Measurements from ENCODE around the gene HOXA6.

The HOXA6 gene

GRCh38 chr7:27123007-27123476 lies 24.5 kb downstream of the HOXA6 start:
- no peaks in the 10 kb centered on the region for H3K27me3 ChIP-seq
- H3K27ac ChIP-seq = no peak overlapping the region
- H3K9ac ChIP-seq = no peak overlapping the region
- no peak for TF ChIP-seq Cebpa-rat (IDR thresholded peaks at IDR 0.05)
- no peaks in the 10 kb centered on the region for H3K36me3 ChIP-seq
- no peak overlapping the region for H3K4me2 ChIP-seq
- H3K9me3 ChIP-seq = peaks cover 9% of the 10 kb centered on the region
- no peaks in the 10 kb centered on the region for H3K4me1 ChIP-seq
- no peaks in the 10 kb centered on the region for H4K20me1 ChIP-seq
- H3K4me3 ChIP-seq = no peak overlapping the region

DNA sequence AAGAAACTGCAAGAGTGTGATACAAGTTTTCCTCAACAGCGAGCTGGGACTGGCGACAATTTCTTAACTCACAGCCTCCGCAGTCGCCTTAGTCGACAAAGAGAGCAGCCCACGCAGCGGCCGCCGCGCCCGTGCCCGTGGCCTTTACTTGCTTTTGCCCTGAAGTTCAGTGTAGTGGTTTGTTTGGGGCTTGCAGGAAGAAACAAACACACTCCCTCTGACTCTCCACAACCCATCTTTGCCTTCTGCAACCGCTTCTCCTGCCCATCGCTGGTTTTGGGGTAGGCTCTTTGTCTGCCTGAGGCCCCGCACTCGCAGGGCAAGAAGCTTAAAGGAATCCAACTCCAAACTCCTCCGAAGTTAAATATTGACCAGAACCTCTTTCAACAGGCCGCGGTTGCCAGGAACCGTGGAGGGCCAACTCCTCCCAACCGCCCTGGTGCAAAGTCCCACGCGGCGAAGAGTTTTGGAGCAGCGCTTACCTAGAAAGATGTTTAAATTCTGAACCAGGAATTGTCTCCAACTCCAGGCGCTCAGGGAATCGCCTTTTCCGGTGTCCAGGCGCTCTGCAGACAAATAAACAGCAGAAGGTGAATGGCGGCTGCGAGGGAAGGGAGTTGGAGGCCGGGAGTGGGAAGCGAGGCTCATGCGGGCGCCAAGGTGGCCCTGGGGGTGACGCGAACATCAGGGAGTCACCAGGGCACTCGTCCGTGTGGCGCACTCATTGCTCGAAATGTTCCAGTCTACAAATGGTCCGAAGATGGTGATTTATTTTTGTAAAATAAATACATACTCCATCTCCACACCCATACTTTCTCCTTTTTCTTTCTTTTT lies 25.3 kb downstream of the HOXA6 start:
- Histone ChIP-seq H3K9me3 (peaks cover 9% of the 10 kb centered on the region), H3K36me3 (no peaks in the 10 kb centered on the region), H3K27me3 (no peaks in the 10 kb centered on the region), H3K4me2 (no peak overlapping the region), H3K9ac (no peak overlapping the region), H3K4me1 (no peaks in the 10 kb centered on the region), H4K20me1 (no peaks in the 10 kb centered on the region), H3K27ac (no peak overlapping the region), H3K4me3 (no peak overlapping the region)
- TF ChIP-seq Cebpa-rat (IDR thresholded peaks at IDR 0.05) = no peak

DNA sequence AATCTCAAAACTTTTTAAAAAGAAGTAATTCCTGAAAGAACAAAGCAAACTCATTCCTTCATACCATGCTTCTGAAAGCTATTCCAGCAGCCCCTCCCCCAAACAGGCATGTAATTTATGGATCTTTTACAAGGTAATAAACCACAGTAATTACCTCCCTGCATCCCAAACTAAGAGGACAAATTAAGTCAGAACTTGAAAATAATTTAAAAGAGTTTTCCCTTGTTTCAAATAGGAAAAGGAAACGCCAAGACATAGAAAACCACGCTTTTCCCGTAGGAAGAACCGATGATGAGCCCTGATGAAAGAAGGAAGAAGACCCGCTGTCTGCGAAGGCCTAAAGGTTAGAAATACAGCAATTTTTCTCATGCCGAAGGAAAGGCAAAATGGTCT lies 25.9 kb downstream of the HOXA6 start:
- Histone ChIP-seq H3K27ac (no peak overlapping the region), H3K36me3 (no peaks in the 10 kb centered on the region), H3K4me1 (no peaks in the 10 kb centered on the region), H3K4me2 (no peak overlapping the region), H3K9ac (no peak overlapping the region), H3K9me3 (peaks cover 9% of the 10 kb centered on the region), H3K4me3 (no peak overlapping the region), H4K20me1 (no peaks in the 10 kb centered on the region), H3K27me3 (no peaks in the 10 kb centered on the region)
- no peak for TF ChIP-seq Cebpa-rat (IDR thresholded peaks at IDR 0.05)

DNA sequence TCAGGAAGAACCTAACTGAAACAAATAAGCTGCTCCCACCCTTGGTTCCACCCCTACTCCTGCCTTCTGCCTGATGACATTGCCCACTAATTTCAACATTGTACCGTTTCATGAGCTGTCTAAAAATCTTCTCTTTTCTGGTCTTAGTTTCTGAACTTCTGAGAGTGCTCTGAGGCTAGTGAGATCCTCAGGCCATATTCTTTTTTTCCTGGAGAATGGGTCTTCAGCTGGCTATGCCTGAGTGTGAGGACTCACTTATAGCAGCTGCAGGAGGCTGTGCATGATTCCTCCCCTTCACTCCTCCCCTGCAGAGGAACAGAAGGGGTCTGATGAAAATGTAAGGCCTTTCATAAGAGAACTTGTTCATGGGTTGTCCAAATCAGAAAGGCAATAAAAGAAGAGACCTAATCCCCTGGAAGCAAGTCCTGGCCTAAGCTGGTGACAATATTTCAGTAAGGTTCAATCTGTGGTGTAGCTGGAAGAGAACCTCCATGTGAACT lies 28.1 kb downstream of the HOXA6 start:
- no peaks in the 10 kb centered on the region for H3K36me3 ChIP-seq
- no peaks in the 10 kb centered on the region for H3K27me3 ChIP-seq
- H3K9ac ChIP-seq = no peak overlapping the region
- no peak overlapping the region for H3K27ac ChIP-seq
- H3K4me1 ChIP-seq = no peaks in the 10 kb centered on the region
- no peaks in the 10 kb centered on the region for H4K20me1 ChIP-seq
- no peak overlapping the region for H3K4me2 ChIP-seq
- H3K4me3 ChIP-seq = no peak overlapping the region
- peaks cover 9% of the 10 kb centered on the region for H3K9me3 ChIP-seq
- no peak for TF ChIP-seq Cebpa-rat (IDR thresholded peaks at IDR 0.05)

DNA sequence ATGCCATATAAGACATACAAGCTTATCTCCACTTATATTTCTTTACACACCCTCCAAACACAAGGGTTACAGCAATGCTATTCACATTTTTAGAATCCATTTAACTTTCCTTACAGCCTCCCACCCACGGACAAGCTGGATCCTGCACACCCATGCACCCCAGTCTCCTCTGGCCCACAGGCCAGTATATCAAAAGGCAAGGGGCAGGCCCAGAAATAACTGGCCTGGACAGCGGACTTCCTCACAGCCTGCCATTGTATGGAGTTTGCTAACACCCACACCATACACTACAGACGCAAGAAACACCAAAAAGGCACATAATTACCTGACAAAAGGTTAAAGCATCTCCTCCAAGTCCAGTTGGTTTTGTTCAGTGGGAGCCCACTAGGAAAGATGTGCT lies 29.0 kb downstream of the HOXA6 start:
- Histone ChIP-seq H3K27ac (no peak overlapping the region), H3K36me3 (no peaks in the 10 kb centered on the region), H3K4me2 (no peak overlapping the region), H3K9me3 (peaks cover 2% of the 10 kb centered on the region), H4K20me1 (no peaks in the 10 kb centered on the region), H3K4me3 (no peak overlapping the region), H3K4me1 (no peaks in the 10 kb centered on the region), H3K9ac (no peak overlapping the region), H3K27me3 (no peaks in the 10 kb centered on the region)
- no peak for TF ChIP-seq Cebpa-rat (IDR thresholded peaks at IDR 0.05)

DNA sequence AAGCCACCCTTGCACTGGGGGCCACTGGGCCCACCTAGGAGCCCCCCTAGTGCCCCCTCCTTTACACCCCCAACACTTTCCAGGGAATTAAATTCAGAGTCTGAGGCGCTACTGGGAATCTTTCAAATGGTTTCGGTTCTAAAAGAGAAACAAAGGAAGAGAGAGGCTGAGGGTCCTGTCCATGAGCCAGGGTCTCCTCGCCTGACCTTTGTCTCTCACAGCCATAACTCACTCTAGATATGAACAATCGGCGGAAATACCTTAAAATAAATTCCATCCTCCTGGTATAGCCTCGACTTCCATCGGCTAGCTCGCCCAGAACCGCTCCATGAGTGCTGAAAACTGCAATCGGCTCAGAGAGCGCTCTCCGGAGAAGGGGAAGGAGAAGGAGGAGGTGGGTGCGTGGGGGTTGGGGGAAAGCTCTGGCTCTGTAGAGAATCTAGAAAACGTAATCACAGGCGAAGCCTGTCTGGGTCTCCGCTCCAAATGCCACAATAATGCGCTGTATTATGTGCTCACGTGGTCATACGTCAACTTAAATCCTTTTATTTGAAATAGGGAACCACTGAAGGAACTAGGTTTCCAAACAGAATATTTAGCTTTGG lies 29.6 kb downstream of the HOXA6 start:
- no peak for TF ChIP-seq Cebpa-rat (IDR thresholded peaks at IDR 0.05)
- no peaks in the 10 kb centered on the region for H3K27me3 ChIP-seq
- H3K4me1 ChIP-seq = no peaks in the 10 kb centered on the region
- no peak overlapping the region for H3K9ac ChIP-seq
- H3K4me3 ChIP-seq = no peak overlapping the region
- no peak overlapping the region for H3K27ac ChIP-seq
- H3K9me3 ChIP-seq = peaks cover 6% of the 10 kb centered on the region
- H3K4me2 ChIP-seq = no peak overlapping the region
- H3K36me3 ChIP-seq = no peaks in the 10 kb centered on the region
- H4K20me1 ChIP-seq = no peaks in the 10 kb centered on the region

DNA sequence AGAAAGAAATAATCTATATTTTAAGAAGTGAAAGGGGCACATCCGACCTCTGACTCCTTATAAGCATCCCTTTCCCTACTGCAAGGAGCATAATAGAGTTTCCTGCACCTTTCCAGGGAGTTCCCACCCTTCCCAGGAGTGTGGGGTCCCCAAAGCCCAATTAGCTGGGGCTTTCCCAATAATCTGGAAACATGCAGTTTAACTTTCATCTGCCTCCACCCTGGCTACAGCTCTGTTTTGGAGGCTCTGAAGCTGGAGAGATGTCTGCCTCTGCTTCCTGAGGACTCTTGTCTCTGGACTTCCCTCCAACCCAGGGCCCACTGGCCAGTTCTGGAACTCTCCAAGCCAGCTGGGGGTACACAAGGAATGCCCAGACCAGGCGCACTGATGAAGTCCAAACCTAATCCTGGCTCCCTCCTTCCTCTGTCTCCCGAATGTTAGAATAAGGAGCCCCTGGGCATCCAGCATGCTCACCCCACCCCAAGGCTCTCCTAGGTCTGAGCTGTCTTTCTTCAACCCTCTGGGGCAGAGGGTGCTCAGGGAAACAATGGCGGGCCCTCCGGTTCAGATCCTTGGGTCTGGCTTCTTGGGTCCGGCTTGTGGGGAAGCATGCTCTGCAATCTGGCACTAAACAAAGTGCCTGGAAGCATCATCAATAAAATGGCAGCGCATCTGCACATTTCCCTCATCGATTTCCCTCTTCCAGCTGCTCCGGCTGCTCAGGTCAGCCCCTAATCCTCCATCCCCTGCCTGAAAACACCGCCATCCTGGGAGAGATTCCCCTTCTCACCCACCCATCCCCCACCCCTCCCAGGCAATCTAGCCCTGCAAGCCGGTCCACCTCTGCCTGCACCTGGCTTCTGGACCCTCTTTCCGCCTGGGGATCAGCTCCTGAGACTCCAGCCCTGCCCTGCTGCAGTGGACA lies 30.4 kb downstream of the HOXA6 start:
- no peaks in the 10 kb centered on the region for H4K20me1 ChIP-seq
- TF ChIP-seq Cebpa-rat (IDR thresholded peaks at IDR 0.05) = no peak
- no peak overlapping the region for H3K27ac ChIP-seq
- H3K4me2 ChIP-seq = no peak overlapping the region
- H3K4me3 ChIP-seq = no peak overlapping the region
- H3K36me3 ChIP-seq = no peaks in the 10 kb centered on the region
- no peaks in the 10 kb centered on the region for H3K27me3 ChIP-seq
- H3K4me1 ChIP-seq = no peaks in the 10 kb centered on the region
- peaks cover 7% of the 10 kb centered on the region for H3K9me3 ChIP-seq
- no peak overlapping the region for H3K9ac ChIP-seq

GRCh38 chr7:27116031-27116961 lies 31.3 kb downstream of the HOXA6 start:
- no peak overlapping the region for H3K27ac ChIP-seq
- H3K4me3 ChIP-seq = no peak overlapping the region
- no peaks in the 10 kb centered on the region for H3K27me3 ChIP-seq
- no peaks in the 10 kb centered on the region for H4K20me1 ChIP-seq
- H3K9ac ChIP-seq = no peak overlapping the region
- peaks cover 7% of the 10 kb centered on the region for H3K9me3 ChIP-seq
- no peak overlapping the region for H3K4me2 ChIP-seq
- no peak for TF ChIP-seq Cebpa-rat (IDR thresholded peaks at IDR 0.05)
- no peaks in the 10 kb centered on the region for H3K36me3 ChIP-seq
- no peaks in the 10 kb centered on the region for H3K4me1 ChIP-seq

Measured in BLaER1 (cell line).